ENCODE results near the gene YBX1. TPM values are rescaled to one million over a fixed set of nuclear protein-coding genes. Genes with fewer than 3 reads are reported as not detected.

The YBX1 gene
- total and polyA plus RNA-seq, 2 donors (not counting 1 experiment from before 2014, with no cell fraction given): 164 to 345 TPM

DNA sequence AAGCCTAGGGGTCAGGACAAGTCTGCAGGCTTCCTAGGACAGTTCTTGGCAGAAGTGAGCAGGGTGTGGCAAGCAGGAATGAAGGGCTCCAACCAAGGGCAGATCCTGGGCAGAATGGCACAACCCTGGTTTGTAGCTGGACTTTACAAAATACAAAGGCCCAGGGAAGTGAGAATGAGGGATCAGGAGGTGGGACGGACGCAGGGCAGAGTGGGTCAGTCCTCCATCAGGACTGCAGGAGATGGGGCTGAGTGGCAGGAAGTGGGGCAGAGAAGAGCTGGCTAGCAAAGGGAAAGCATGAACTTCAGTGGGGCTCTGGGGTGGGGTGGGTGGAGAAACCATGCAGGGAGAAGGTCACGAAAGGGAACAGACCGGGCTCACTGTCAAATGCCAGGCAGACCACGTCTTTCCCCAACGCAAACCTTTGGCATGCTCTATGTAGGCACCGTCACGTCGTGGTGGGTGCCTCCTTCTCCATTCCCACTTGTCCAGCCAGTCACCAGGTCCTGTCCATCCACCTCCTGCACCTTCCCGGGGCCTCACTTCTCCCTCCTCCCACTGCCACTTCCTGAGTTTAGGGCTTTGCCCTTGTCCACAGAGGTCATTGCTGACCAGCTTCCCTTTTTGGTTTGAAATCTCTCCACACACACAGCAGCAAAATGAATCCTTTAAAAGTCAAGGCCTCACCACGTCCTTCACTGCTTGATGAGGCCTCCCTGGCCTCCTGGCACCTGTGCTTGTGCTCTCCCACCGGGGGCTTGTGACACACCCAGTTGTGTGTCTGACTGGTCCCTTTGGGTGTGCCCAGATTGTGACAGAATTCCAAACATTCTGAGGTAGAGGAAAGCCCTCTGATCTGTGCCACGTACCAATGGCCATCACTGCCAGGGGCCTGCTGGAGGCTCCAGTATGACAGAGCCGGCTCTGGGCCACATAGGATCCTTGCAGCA is 66.5 kb downstream of the YBX1 start:
- no peaks in the 10 kb centered on the region for H3K4me1 Mint-ChIP-seq
- intact Hi-C loops (cut with micrococcal nuclease): no loop called here
- TF ChIP-seq, protein P1, sequence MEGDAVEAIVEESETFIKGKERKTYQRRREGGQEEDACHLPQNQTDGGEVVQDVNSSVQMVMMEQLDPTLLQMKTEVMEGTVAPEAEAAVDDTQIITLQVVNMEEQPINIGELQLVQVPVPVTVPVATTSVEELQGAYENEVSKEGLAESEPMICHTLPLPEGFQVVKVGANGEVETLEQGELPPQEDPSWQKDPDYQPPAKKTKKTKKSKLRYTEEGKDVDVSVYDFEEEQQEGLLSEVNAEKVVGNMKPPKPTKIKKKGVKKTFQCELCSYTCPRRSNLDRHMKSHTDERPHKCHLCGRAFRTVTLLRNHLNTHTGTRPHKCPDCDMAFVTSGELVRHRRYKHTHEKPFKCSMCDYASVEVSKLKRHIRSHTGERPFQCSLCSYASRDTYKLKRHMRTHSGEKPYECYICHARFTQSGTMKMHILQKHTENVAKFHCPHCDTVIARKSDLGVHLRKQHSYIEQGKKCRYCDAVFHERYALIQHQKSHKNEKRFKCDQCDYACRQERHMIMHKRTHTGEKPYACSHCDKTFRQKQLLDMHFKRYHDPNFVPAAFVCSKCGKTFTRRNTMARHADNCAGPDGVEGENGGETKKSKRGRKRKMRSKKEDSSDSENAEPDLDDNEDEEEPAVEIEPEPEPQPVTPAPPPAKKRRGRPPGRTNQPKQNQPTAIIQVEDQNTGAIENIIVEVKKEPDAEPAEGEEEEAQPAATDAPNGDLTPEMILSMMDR (IDR thresholded peaks at IDR 0.05): no peak
- TF ChIP-seq EZH2 (IDR thresholded peaks at IDR 0.05; ENCODE audit: borderline replicate concordance, insufficient read depth, low read depth, low read length, poor library complexity, severe bottlenecking): no peak
- H3K27me3 Mint-ChIP-seq: no peaks in the 10 kb centered on the region
- Histone ChIP-seq H3K9me3 (ENCODE audit: control extremely low read depth in 1 of 3, control insufficient read depth in 2 of 3, insufficient read depth in 1 of 3, low read length in 2 of 3) (peaks cover 0 to 3% (median 0%) of the 10 kb centered on the region in 3 donors), H3K4me2 (replicated peaks; ENCODE audit: low read depth, low read length, poor library complexity, severe bottlenecking) (no peak overlapping the region), H3K4me1 (ENCODE audit: control insufficient read depth in 2 of 2, insufficient read depth in 2 of 2, low read length in 2 of 2) (no peaks in the 10 kb centered on the region), H3K27me3 (replicated peaks in 1 of 4; ENCODE audit: control extremely low read depth in 1 of 4, control insufficient read depth in 3 of 4, insufficient read depth in 4 of 4, low read length in 3 of 4) (no peaks in the 10 kb centered on the region), H4K20me1 (ENCODE audit: control insufficient read depth, insufficient read depth, low read length, poor library complexity, severe bottlenecking) (no peaks in the 10 kb centered on the region), H3K36me3 (replicated peaks in 1 of 2; ENCODE audit: control extremely low read depth in 1 of 2, control insufficient read depth in 1 of 2, extremely low read depth in 1 of 2, insufficient read depth in 2 of 2, low read length in 1 of 2) (peaks cover 16 to 48% of the 10 kb centered on the region in 2 experiments), H3K27ac (ENCODE audit: low read length in 2 of 2) (no peak overlapping the region), H3K9ac (ENCODE audit: low read length) (no peak overlapping the region), H2AFZ (ENCODE audit: insufficient read depth, low read depth, low read length, poor library complexity, severe bottlenecking) (no peak overlapping the region), H3K79me2 (ENCODE audit: control insufficient read depth, insufficient read depth, low read length) (no peaks in the 10 kb centered on the region), H3K4me3 (ENCODE audit: control extremely low read depth in 1 of 5, extremely low read depth in 1 of 5, insufficient read depth in 1 of 5, low read depth in 2 of 5, low read length in 4 of 5) (no peak overlapping the region)
- no peak overlapping the region for H3K4me3 Mint-ChIP-seq
- H3K9me3 Mint-ChIP-seq (ENCODE audit: insufficient read depth): peaks cover 2% of the 10 kb centered on the region
- ATAC-seq (ENCODE audit: low read depth) (no peak), DNase-seq (no peak)
- 90% methylated on average over 13 of the region's 14 CpGs for WGBS (ENCODE audit: insufficient coverage)
- CTCF ChIA-PET: interaction anchor here (1.1 to 6.6 kb wide), 6 partner anchors 10 to 575 kb away, joined by 3 to 57 read pairs (median 4); partner anchors contain the start of gene P3H1
- POLR2A ChIA-PET: no interaction called here
- H3K27ac Mint-ChIP-seq: no peak overlapping the region

DNA sequence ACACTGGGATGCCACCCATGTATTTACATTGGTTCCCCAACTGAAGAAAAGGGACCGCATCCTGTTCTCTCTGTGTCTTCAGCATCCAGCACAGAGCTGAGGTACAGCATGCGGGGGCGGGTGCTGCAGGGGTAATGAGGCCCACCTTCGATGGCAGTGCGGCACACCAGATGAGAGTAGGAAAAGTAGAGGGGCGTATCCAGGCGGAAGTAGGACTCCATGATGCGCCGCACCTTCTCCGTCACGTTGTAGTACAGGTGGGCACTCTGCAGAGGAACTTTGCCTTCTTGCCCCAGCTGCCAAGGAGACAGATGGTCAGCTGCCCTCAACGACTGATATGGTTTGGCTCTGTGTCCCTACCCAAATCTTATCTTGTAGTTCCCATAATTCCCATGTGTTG is 67.8 kb downstream of the YBX1 start:
- TF ChIP-seq, protein P1 (IDR thresholded peaks at IDR 0.05): no peak
- no peak for TF ChIP-seq EZH2 (IDR thresholded peaks at IDR 0.05; ENCODE audit: borderline replicate concordance, insufficient read depth, low read depth, low read length, poor library complexity, severe bottlenecking)
- ChIA-PET CTCF (interaction anchor here (1.1 to 6.6 kb wide), 5 partner anchors 8 to 577 kb away, joined by 3 to 57 read pairs (median 4); partner anchors contain the start of gene P3H1), POLR2A (no interaction called here)
- H3K4me3 Mint-ChIP-seq: no peak overlapping the region
- 97% methylated on average over 12 of the region's 12 CpGs for WGBS (ENCODE audit: insufficient coverage)
- Histone ChIP-seq H2AFZ (ENCODE audit: insufficient read depth, low read depth, low read length, poor library complexity, severe bottlenecking) (no peak overlapping the region), H3K4me1 (ENCODE audit: control insufficient read depth in 2 of 2, insufficient read depth in 2 of 2, low read length in 2 of 2) (no peaks in the 10 kb centered on the region), H3K79me2 (ENCODE audit: control insufficient read depth, insufficient read depth, low read length) (no peaks in the 10 kb centered on the region), H3K27me3 (replicated peaks in 1 of 4; ENCODE audit: control extremely low read depth in 1 of 4, control insufficient read depth in 3 of 4, insufficient read depth in 4 of 4, low read length in 3 of 4) (no peaks in the 10 kb centered on the region), H3K27ac (ENCODE audit: low read length in 2 of 2) (no peak overlapping the region), H3K4me3 (ENCODE audit: control extremely low read depth in 1 of 5, extremely low read depth in 1 of 5, insufficient read depth in 1 of 5, low read depth in 2 of 5, low read length in 4 of 5) (no peak overlapping the region), H3K9me3 (ENCODE audit: control extremely low read depth in 1 of 3, control insufficient read depth in 2 of 3, insufficient read depth in 1 of 3, low read length in 2 of 3) (peaks cover 0 to 3% (median 0%) of the 10 kb centered on the region in 3 donors), H4K20me1 (ENCODE audit: control insufficient read depth, insufficient read depth, low read length, poor library complexity, severe bottlenecking) (no peaks in the 10 kb centered on the region), H3K36me3 (replicated peaks in 1 of 2; ENCODE audit: control extremely low read depth in 1 of 2, control insufficient read depth in 1 of 2, extremely low read depth in 1 of 2, insufficient read depth in 2 of 2, low read length in 1 of 2) (peaks cover 22 to 60% of the 10 kb centered on the region in 2 experiments), H3K4me2 (replicated peaks; ENCODE audit: low read depth, low read length, poor library complexity, severe bottlenecking) (no peak overlapping the region), H3K9ac (ENCODE audit: low read length) (no peak overlapping the region)
- ATAC-seq (ENCODE audit: low read depth) (no peak), DNase-seq (no peak)
- H3K4me1 Mint-ChIP-seq: no peaks in the 10 kb centered on the region
- H3K9me3 Mint-ChIP-seq (ENCODE audit: insufficient read depth): peaks cover 2% of the 10 kb centered on the region
- intact Hi-C loops (cut with micrococcal nuclease): no loop called here
- no peak overlapping the region for H3K27ac Mint-ChIP-seq
- H3K27me3 Mint-ChIP-seq: no peaks in the 10 kb centered on the region

Data from B cell (primary cell).